ENCODE measurements around the gene JUP.
"Not testable (repeated sequence)": the region's sequence is repeated elsewhere in the genome, so short reads cannot be mapped to it uniquely, and the experiment has no call there.

The JUP gene

DNA sequence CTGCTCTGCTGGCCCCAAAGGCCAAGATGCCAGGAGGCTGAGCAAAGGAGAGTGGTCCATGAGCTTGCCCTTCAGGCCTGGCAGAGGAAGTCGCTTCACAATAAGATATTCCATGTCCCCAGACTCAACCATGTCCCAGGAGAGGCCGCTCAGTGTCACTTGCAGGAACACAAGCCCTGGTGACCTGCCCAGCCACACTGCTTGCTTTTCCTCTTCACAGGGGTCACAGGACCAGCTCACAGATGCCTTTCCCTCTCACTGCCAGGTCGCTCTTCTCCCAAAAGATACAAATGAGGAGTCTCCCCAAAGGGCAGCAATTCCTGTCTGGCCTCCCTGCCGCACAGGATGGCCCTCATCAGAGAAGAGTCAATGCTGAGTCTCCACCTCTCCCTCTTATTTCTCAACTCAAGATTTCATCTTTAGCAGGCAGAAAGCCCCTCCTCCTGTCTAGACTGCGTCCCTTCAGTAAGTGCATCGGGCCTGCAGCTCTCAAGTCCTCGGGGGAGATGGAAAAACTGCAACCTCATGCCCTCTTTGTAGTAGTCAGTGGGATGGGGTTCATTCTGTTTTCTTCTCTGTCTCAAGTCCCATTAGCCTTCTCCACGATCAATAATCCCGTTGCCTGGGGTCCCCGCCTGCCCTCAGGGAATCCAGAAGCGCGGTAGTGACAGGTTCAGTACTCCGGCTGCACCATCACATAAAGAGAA lies 5.0 kb downstream of the JUP start:
- no peak for DNase-seq (ENCODE audit: low read depth in 2 of 2)

DNA sequence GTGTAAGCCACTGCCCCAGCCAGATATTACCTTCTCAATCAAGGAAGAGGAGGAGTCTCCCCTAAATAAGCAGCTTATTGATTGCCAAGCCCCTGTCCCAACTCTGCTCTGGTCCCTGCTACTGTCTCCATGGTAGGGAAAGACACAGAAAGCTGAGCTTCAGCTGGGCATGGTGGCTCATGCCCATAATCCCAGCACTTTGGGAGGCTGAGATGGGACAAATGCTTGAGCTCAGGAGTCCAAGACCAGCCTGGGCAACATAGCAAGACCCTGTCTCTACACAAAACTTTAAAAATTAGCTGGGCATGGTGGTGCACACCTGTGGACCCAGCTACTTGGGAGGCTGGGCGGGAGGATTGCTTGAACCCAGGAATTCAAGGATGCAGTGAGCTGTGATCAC lies 6.6 kb downstream of the JUP start:
- DNase-seq (ENCODE audit: low read depth in 2 of 2) = no peak

DNA sequence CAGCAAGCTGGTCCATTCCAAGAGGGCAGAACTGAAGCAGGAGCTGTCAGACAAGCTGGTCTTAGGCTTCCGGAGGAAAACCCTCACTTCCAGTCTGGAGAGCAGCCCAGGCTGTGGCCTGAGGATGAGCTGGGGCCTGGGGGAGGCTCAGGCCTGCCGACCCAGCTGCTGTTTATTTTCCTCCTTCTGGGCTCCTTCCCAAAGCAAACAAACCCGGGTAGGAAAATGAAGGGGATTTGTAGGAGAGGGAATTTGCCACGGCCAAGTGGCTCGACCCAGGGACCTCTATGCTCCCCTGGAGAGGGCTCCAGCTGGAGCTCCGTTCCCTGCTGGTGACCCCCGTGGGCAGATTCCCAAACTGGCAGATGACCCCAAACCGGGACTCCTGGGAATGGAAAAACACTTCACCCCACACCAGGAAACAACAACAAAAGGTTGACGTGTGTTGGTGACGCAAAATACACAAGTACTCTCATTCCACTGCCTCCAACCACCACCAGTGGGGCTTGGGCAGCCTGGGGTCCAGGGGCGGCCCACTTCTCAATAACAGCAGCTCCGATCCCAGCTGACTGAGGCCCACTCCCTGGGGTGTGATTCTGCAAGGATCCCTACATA lies 8.8 kb downstream of the JUP start:
- no peak for DNase-seq (ENCODE audit: low read depth in 2 of 2)

DNA sequence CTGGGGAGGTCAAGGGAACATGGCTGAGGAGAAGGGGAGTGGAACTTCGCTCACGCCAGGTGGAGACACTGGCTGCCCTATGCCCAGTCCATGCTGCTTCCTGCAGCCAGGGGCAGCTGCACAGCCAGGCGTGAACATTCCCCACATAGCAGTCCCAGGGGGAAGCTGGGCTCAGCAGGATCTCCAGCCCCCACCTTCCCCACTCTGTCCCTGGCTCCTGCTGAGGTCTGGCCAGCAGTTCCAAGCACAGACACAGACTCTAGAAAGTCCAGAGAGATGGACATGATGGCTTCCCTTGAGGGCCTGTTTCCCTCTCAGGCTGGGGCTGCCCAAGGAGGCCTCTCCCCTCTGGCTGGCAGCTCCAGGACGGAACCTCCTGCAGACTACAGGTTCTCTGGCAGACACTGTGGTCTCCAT lies 9.3 kb downstream of the JUP start:
- DNase-seq (ENCODE audit: low read depth in 2 of 2) = no peak

DNA sequence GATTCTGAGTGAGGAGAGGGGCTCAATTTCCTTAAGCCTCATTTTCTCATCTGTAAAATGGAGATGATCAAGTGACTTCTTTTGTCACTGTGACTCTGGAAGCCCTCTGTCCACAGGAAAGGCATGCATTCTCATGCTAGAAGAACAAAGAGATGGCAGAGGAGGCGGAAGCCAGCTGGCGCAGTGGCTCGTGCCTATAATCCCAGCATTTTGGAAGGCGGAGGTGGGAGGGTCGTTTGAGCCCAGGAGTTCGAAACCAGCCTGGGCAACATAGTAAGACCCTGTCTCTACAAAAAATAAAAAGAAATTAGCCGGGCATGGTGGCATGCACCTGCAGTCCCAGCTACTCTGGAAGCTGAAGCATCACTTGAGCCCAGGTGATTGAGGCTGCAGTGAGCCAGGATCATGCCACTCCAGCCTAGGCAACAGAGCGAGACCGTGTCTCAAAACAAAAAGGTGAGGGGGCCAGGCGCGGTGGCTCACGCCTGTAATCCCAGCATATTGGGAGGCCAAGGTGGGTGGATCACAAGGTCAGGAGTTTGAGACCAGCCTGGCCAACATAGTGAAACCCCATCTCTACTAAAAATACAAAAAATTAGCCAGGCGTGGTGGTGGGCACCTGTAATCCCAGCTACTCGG lies 10.1 kb downstream of the JUP start:
- DNase-seq (ENCODE audit: low read depth in 2 of 2) = not testable (repeated sequence)

DNA sequence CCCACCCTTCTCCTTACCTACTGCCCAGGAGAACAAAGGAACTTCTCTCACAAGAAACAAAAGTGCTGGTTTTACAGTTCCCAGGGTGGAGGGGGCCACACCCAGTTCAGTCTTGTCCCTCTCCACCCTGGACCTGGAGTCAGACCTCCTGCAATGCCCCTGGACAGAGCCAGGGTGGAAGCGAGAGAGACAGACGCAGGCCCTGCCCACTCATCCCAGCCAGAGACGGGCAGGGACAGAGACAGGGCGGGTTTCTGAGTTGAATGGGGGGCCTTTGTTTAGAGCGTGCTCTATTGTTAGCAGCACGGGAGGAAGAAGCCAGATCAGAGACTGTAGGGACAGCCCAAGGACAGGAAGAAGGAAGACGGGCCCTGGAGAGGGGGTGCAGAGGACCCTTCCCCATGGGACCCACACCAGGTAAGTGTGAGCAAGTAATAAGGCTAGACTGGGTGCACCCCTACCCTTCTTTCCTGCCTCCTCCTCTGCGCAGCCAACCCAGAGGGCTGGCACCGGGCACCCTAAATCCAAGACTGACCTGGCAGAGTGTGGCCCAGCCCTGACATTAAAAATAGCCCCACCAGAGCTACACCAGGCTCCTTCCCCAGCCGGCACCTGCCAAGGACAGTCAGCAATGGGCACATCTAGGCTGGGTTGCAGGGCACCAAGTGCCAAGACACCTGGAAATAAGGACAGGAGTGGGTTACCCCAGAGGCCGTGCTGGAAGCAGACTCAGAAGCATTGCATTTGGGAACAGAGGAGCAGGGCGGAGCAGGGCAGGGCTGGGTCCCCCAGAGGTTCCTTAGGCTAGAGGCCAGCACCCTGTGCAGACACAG lies 10.9 kb downstream of the JUP start:
- DNase-seq (ENCODE audit: low read depth in 2 of 2) = no peak

DNA sequence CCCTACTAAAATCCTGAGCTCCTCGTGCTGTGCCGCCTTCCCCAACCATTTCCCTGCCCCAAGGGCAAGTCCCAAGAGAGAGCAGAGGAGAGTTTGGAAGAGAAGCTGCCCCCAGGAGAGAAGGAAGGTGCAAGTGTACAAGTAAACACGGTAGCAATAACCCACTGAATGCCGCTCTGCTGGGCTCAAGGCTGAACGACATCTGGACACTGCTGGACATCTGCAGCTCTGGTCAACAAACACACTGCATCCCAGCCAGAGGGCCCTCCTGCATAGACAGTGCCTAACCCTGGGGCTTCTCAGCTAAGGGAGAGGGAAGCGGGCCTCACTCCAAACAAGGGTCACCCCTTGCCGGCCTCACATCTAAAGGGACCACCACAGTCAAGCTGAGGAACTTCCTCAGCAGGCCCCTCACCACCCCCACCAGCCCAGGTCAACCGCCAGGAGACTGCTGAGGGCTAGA lies 12.7 kb downstream of the JUP start:
- no peak for DNase-seq (ENCODE audit: low read depth in 2 of 2)

DNA sequence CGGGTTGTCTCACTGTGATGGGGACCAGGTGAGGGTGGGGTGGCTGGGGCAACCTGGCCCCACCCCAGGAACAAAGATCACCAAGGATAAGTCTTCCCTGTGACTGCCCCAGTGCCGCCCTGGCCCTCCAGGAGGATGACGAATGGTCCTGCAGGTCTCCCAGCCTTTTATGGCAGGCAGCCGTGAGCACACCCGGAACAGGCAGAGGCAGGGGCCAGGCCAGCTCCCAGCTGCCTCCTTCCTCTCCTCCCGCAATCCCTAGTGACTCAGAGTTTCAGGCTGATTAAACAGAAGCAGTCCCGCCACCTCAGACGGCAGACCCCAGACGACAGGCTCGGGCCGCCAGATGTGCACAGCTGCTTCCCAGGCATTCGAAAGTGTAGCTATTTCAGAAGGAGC lies 13.3 kb downstream of the JUP start:
- DNase-seq (ENCODE audit: low read depth in 2 of 2) = no peak

DNA sequence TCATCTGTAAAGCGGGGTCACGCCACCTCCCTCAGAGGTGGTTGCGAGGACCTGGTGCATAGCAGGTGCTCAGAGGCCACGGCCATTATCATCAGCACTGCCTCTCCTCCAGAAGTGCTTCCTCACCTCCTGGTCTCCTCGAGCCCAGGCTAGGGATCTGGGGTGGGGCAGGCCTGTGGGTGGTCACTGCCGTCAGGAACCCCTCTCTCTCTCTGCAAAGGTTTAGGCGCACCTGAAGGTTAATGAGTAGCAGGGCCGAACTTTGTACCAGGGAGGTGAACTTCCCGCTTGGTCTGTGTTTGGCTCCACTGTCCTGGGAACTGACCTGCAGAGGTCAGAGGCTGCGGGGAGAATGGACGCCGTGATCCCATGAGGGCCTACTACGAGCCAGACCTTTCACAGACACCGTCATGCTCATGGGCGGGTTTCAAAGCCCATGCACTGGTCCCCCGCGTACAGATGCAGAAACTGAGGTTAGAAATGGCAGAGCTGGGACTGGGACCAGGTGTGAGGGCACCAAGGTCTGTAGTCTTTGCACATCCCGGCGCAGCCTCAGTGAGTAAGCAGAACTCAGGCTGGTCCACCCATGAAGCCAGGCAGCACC lies 13.8 kb downstream of the JUP start:
- DNase-seq (ENCODE audit: low read depth in 2 of 2) = no peak

DNA sequence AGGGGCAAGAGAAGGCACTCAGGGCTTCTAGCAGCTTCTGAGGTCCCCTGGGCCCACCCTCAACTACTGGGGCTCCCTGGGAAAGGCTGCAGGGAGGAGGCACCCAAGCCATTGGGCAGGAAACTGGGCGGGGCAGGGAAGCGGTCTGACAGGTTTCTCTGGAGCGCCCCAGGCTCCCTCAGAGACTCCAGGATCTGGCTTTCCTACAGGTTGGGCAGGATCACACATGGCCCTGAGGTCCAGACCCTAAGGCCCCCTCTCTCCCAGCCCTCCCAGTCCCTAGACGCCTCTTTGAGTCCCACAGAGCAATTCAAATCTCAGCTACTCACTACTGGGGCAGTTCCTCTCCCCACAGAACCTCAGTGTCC lies 14.3 kb downstream of the JUP start:
- DNase-seq (ENCODE audit: low read depth in 2 of 2) = no peak

DNA sequence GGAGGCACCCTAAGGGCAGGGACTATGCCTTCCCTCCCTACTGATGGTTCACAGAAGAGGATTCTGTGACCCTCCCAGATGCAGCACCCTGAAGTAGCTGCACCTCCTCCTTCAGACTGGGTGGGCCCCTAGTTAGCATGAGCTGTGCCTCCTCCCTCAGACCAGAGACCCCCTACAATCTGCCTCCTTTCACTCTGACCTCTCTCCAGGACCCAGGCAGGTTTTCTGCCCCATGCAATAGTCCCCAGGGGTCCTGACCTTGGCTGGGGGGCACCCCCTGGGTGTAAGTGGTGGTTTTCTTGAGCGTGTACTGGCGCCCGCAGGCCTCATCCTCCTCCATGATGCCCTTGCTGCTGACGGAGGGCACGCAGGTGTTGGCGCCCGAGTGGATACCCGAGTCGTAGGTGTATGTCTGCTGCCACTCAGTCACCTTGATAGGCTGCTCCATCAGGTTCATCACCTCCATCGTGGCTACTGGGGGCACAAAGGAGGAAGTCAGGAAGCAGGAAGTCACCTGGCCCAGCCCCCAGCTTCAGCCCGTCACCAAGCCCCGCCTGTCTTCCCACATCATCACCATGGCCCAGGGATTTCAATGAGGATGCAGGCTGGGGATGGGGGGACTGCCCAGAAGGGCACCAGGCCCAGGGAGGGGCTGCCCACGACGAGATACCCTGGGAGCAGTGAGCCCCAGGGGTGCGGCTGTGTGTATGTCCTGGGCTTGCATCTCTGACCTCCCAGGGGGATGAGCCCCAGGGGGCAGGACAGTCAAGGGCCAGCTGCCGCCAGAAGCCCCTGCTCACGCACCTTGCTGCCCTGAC lies 14.9 kb downstream of the JUP start:
- no peak for DNase-seq (ENCODE audit: low read depth in 2 of 2)

DNA sequence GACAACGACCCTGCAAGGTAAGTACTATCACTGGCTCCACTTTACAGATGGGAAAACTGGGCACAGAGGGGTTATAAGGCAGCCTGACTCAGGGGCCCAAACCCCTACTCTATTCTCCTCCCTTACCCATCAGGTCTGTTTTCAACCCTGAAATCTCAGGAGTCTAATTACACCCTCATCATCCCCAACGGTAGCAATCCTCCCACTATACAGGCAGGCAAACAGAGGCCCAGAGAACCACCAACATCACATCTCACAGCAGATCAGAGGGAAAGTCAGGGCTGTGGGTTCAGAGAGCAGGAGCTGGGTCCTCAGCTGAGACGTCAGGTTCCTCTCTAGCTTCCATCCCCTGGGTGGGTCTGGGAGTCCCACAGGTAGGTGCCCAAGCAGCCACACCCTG lies 16.5 kb downstream of the JUP start:
- DNase-seq (ENCODE audit: low read depth in 2 of 2) = no peak

DNA sequence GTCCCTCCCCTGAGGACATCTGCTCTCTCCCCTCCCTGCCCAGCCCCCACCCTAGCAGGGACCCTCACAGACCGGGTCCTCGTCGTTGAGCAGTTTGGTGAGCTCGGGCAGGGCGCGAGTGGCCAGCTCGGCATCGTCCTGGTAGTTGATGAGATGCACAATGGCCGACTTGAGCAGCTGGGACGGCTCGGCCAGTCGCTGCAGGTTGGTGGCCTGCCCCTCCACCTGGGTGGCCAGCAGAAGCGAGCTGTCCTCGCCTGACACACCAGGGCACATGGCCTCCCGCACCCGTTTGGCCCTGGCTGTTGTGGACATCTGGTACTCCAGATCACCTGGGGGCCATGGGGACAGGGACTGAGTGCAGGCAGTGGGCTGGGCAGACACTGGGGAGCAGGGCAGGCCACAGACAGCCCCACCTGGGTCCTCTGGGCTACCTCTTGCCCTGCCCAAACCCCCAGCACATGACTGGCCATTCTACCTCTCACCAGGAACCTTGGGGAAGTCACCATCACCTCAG lies 17.1 kb downstream of the JUP start:
- no peak for DNase-seq (ENCODE audit: low read depth in 2 of 2)

DNA sequence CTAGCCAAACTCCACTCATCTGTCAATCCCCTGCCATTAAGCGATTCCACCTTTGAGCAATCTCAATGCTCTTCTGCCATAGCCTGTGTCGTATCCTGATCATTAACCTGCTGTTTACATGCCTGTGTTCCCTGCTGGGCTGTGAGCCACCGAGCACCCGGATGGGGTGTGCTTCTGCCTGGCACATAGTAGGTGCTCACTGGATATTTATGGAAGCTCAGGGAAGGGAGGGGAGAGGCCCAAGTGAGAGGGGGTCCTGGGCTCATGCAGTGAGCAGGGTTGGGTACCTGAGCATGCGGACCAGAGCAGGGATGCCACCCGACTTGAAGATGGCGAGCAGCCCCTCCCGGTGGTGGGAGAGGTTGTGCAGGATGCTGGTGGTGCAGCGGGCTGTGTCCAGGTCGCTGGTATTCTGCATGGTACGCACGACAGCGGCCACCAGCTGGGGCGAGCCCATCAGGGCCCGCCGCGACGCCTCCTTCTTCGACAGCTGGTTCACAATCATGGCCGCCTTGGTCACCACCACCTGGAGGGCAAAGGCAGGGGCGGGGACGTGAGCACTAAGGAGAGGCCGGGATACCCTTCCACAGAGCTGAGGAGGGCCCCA lies 17.7 kb downstream of the JUP start:
- no peak for DNase-seq (ENCODE audit: low read depth in 2 of 2)

DNA sequence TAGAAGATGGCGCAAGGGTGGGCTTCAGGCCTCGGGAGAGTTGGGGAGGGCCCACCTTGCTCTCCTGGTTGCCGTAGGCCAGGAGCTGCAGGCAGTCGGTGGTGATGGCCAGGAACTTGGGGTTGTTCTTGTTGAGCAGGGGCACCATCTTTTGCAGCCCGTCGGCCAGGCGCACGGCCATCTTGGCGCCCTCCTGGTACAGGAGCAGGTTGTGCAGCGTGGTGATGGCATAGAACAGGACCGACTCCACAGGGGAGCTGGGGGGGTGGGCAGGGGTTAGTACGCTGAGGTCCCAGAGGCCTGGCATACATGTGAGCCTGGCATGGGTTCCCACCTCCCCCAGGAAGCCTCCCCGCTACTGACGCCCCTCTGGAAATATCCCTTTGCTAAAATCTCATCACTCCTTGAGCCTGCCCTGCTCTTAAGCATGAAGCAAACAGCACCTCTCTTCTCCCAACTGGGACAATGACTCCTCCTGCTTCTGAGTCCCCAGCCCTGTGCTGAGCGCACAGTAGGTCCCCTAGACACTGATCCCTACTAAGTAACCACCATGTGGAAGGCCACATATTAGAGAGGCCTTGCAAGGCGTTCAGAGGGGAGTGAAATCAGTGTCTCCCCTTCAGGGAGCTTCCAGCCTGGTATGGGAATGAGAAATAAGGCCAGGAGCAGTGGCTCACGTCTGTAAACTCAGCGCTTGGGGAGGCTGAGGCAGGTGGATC lies 19.0 kb downstream of the JUP start:
- no peak for DNase-seq (ENCODE audit: low read depth in 2 of 2)

DNA sequence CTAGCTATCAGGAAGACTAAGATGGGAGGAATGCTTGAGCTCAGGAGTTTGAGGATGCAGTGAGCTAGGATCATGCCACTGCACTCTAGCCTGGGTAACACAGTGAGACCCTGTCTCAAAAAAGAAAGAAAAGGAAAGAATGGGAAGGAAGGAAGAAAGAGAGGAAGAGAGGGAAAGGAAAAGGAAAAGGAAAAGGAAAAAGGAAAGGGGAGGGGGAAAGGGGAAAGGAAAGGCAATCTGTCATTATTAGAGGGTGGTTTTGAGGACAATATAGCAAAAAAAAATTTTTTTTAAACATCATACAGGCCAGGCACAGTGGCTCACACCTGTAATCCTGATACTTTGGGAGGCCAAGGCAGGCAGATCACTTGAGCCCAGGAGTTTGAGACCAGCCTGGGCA lies 20.4 kb downstream of the JUP start:
- no peak for DNase-seq (ENCODE audit: low read depth in 2 of 2)

DNA sequence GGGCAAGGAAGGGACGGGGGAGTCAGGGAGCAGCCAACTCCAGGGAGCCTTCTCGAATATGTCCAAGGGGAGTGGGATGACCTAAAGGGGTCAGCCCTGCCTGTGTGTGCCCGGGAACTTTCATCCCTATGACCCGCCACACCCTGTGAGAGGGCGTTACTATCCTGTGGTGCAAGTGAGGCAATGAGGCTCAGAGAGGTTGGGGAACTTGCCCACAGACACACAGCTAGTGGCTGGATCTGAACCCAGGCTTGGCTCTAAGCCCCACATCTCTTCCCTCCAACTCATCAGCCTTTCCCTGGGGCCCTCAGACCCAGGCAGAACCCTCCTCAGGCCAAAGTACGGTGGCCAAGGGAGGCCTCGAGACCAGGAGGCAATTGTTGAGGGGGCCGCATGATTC lies 23.2 kb downstream of the JUP start:
- DNase-seq (ENCODE audit: low read depth in 2 of 2) = no peak

DNA sequence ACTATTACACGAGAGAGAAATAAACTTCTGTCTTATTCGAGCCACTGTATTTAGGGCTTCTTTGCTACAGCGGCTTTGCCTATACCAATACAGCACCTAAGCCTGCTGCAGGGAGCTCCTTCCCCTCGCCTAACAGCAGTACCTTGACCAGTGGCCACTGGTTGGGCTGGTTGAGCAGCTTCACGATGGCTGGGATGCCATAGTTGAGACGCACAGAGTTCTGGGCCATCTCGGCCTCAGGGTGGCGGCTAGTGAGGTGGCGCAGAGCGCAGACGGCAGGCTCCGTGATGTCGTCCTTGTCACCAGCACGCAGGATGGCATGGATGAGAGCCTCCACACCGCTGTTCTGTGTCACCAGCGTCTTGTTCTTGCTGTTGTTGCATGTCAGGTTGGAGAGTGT lies 23.7 kb downstream of the JUP start:
- DNase-seq (ENCODE audit: low read depth in 2 of 2) = no peak

DNA sequence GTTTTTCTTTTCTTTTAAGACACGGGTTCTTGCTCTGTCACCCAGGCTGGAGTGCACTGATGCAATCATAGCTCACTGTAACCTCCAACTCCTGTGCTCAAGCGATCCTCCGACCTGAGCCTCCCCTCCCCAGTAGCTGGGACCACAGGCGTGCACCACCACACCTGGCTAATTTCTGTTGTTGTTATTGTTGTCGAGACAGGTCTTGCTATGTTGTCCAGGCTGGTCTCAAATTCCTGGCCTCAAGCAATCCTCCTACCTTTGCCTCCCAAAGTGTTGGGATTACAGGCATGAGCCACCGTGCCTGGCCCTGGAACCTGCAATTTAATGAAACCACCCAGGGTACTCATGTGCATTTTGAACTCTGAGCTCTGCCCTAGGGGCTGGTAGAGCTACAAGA lies 24.1 kb downstream of the JUP start:
- DNase-seq (ENCODE audit: low read depth in 2 of 2) = no peak

DNA sequence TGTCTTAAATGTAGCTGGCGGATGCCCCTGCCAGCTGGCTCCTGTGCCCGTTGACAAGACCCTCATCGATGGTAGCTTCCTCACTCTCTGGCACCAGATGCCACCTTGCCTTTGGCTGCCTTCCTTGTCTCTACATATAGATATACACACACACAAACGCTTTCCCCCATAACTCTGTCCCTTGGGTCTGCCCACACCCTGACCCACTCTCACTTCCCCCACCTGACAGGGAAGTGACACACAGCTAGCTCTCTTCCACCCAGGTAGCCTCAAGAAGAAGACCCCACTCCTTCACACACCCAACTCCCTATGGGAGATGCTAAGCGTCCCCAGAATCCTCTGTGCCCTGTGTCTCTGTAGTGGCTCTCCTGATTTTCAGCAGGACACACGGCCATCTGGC lies 25.6 kb downstream of the JUP start:
- DNase-seq (ENCODE audit: low read depth in 2 of 2) = no peak

Data from stimulated activated CD4-positive, alpha-beta T cell treated with anti-CD3 and anti-CD28 coated beads, Interleukin-1b, Interleukin-23, amount 100 ng/mL, for 4 hours (primary cell).